Measurements from ENCODE around the gene PHKA2.
"Not testable (repeated sequence)": the region's sequence is repeated elsewhere in the genome, so short reads cannot be mapped to it uniquely, and the experiment has no call there.

DNA sequence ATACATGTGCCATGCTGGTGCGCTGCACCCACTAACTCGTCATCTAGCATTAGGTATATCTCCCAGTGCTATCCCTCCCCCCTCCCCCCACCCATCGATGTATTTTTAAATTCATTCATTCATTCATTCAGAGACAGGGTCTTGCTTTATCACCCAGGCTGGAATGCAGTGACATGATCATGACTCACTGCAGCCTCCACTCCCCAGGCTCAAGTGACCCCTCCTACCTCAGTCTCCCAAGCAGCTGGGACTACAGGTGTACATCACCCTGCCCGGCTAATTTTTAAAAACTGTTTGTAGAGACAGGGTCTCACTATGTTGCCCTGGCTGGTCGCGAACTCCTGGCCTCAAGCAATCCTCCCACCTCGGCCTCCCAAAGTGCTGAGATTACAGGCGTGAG lies 32.7 kb upstream of the PHKA2 start:
- TF ChIP-seq, protein P1, sequence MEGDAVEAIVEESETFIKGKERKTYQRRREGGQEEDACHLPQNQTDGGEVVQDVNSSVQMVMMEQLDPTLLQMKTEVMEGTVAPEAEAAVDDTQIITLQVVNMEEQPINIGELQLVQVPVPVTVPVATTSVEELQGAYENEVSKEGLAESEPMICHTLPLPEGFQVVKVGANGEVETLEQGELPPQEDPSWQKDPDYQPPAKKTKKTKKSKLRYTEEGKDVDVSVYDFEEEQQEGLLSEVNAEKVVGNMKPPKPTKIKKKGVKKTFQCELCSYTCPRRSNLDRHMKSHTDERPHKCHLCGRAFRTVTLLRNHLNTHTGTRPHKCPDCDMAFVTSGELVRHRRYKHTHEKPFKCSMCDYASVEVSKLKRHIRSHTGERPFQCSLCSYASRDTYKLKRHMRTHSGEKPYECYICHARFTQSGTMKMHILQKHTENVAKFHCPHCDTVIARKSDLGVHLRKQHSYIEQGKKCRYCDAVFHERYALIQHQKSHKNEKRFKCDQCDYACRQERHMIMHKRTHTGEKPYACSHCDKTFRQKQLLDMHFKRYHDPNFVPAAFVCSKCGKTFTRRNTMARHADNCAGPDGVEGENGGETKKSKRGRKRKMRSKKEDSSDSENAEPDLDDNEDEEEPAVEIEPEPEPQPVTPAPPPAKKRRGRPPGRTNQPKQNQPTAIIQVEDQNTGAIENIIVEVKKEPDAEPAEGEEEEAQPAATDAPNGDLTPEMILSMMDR (IDR thresholded peaks at IDR 0.05): not testable (repeated sequence)
- TF ChIP-seq POLR2A (IDR thresholded peaks at IDR 0.05): not testable (repeated sequence)
